CD8-positive, alpha-beta memory T cell (primary cell): ENCODE measurements around the gene PAK4. TPM values are rescaled to one million over a fixed set of nuclear protein-coding genes. Genes with fewer than 3 reads are reported as not detected.

ENCODE experiments used
- CTCF ChIA-PET: fragments of 350-600 bp; sonication (Branson Sonifier 250); formaldehyde crosslinking; loops from one replicate; lab custom pipeline; 2021; ENCODE audit warnings: antibody characterized with exemption; lab: Charles Lee
- POLR2A ChIA-PET: fragments of 350-600 bp; sonication (Branson Sonifier 250); formaldehyde crosslinking; loops from one replicate; lab custom pipeline; 2021; ENCODE audit warnings: antibody characterized with exemption; lab: Charles Lee
- DNase-seq, 5 donors: peaks; one replicate each; pipeline versions ENCODE4 v3.0.0 to v3.0.0-alpha.2; 2020 to 2022; ENCODE audit warnings: mixed read lengths in 1 of 5
- H3K27ac ChIP-seq: one replicate; pipeline ENCODE4 v1.7.0; 2013; ENCODE audit warnings: low read depth, mild to moderate bottlenecking, low read length, moderate library complexity
- H3K27me3 ChIP-seq: 2 replicates; pipeline ENCODE4 v1.7.0; 2013; ENCODE audit warnings: low read length, mild to moderate bottlenecking; ENCODE audit not compliant: insufficient read depth, poor library complexity, severe bottlenecking
- H3K36me3 ChIP-seq: 2 replicates; pipeline ENCODE4 v1.7.0; 2013; ENCODE audit warnings: mild to moderate bottlenecking, low read length, moderate library complexity; ENCODE audit not compliant: insufficient read depth
- H3K4me1 ChIP-seq: 2 replicates; pipeline ENCODE4 v1.7.0; 2013; ENCODE audit warnings: mild to moderate bottlenecking, low read length, moderate library complexity; ENCODE audit not compliant: insufficient read depth
- H3K4me3 ChIP-seq: 2 replicates; pipeline ENCODE4 v1.7.0; 2013; ENCODE audit warnings: mild to moderate bottlenecking, low read length
- H3K9me3 ChIP-seq: 2 replicates; pipeline ENCODE4 v1.7.0; 2013; ENCODE audit warnings: mild to moderate bottlenecking, low read length
- H3K27ac Mint-ChIP-seq, 8 donors: one replicate each; pipeline ENCODE4 v1.8.0; 2020 to 2021; ENCODE audit warnings: mixed read lengths in 8 of 8, mild to moderate bottlenecking in 6 of 8, inconsistent platforms in 3 of 8, moderate library complexity in 3 of 8
- H3K27me3 Mint-ChIP-seq, 2 donors: one replicate each; pipeline ENCODE4 v1.8.0; 2020 to 2021; ENCODE audit warnings: mixed read lengths in 2 of 2, mild to moderate bottlenecking in 1 of 2, moderate library complexity in 1 of 2
- H3K36me3 Mint-ChIP-seq, 3 donors: one replicate each; pipeline ENCODE4 v1.8.0; 2020 to 2021; ENCODE audit warnings: mixed read lengths in 3 of 3, inconsistent platforms in 1 of 3, mild to moderate bottlenecking in 1 of 3
- H3K4me1 Mint-ChIP-seq, 3 donors: one replicate each; pipeline ENCODE4 v1.8.0; 2020 to 2021; ENCODE audit warnings: mixed read lengths in 3 of 3, inconsistent platforms in 1 of 3, mild to moderate bottlenecking in 1 of 3
- H3K4me3 Mint-ChIP-seq, 7 donors: one replicate each; pipeline ENCODE4 v1.8.0; 2020 to 2021; ENCODE audit warnings: mixed read lengths in 7 of 7, mild to moderate bottlenecking in 6 of 7, moderate library complexity in 4 of 7, inconsistent platforms in 2 of 7
- H3K9me3 Mint-ChIP-seq, 5 donors: one replicate each; pipeline ENCODE4 v1.8.0; 2020 to 2022; ENCODE audit warnings: mixed read lengths in 5 of 5, mild to moderate bottlenecking in 3 of 5, moderate library complexity in 2 of 5, inconsistent platforms in 1 of 5
- polyA plus RNA-seq: library from polyadenylated mRNA; unstranded; fragments of 300-500 nt; fragmentation: Illumina TruSeq; gene quantifications from one replicate; pipeline ENCODE4 v1.2.3, GENCODE V29; 2021
- total RNA-seq, 2 experiments: library from RNA; stranded (reverse); gene quantifications; one replicate each; pipeline ENCODE4 v1.2.3, GENCODE V29; 2021

The PAK4 gene
- total and polyA plus RNA-seq, 3 experiments from 2014 or later: 1.8 to 21.8 (median 21.3) TPM

- H3K4me1 Mint-ChIP-seq: peaks cover 27 to 38% (median 32%) of the 10 kb centered on the region in 3 donors
- ChIA-PET POLR2A (no interaction called here), CTCF (no interaction called here)
- H3K27ac Mint-ChIP-seq: no peak overlapping the region
- Histone ChIP-seq H3K27me3 (no peaks in the 10 kb centered on the region), H3K9me3 (no peaks in the 10 kb centered on the region), H3K4me1 (no peaks in the 10 kb centered on the region), H3K4me3 (no peak overlapping the region), H3K27ac (no peak overlapping the region), H3K36me3 (no peaks in the 10 kb centered on the region)
- DNase-seq: no peak
- H3K4me3 Mint-ChIP-seq: no peak overlapping the region
- no peaks in the 10 kb centered on the region for H3K27me3 Mint-ChIP-seq
- no peaks in the 10 kb centered on the region for H3K9me3 Mint-ChIP-seq
- H3K36me3 Mint-ChIP-seq: peaks cover 0 to 12% (median 6%) of the 10 kb centered on the region in 3 donors
These were observed 29.1 kb downstream of the PAK4 start for GRCh38 chr19:39154629-39155100.

GRCh38 chr19:39155114-39155700, 29.6 kb downstream of the PAK4 start:
- H3K4me3 ChIP-seq: no peak overlapping the region
- H3K9me3 ChIP-seq: no peaks in the 10 kb centered on the region
- Mint-ChIP-seq H3K4me1 (peaks cover 29 to 41% (median 34%) of the 10 kb centered on the region in 3 donors), H3K36me3 (peaks cover 0 to 12% (median 6%) of the 10 kb centered on the region in 3 donors), H3K4me3 (no peak overlapping the region), H3K9me3 (no peaks in the 10 kb centered on the region), H3K27me3 (no peaks in the 10 kb centered on the region), H3K27ac (no peak overlapping the region)
- POLR2A ChIA-PET: no interaction called here
- no peaks in the 10 kb centered on the region for H3K36me3 ChIP-seq
- no peaks in the 10 kb centered on the region for H3K27me3 ChIP-seq
- H3K27ac ChIP-seq: no peak overlapping the region
- no peak for DNase-seq
- CTCF ChIA-PET: no interaction called here
- no peaks in the 10 kb centered on the region for H3K4me1 ChIP-seq

GRCh38 chr19:39155741-39156140, 30.2 kb downstream of the PAK4 start:
- Mint-ChIP-seq H3K4me3 (no peak overlapping the region), H3K4me1 (peaks cover 33 to 45% (median 38%) of the 10 kb centered on the region in 3 donors), H3K27ac (no peak overlapping the region), H3K27me3 (no peaks in the 10 kb centered on the region), H3K36me3 (peaks cover 0 to 13% (median 6%) of the 10 kb centered on the region in 3 donors), H3K9me3 (no peaks in the 10 kb centered on the region)
- H3K4me1 ChIP-seq: no peaks in the 10 kb centered on the region
- ChIA-PET POLR2A (no interaction called here), CTCF (no interaction called here)
- no peak for DNase-seq
- H3K4me3 ChIP-seq: no peak overlapping the region
- H3K27ac ChIP-seq: no peak overlapping the region
- no peaks in the 10 kb centered on the region for H3K9me3 ChIP-seq
- H3K27me3 ChIP-seq: no peaks in the 10 kb centered on the region
- no peaks in the 10 kb centered on the region for H3K36me3 ChIP-seq

- POLR2A ChIA-PET: interaction anchor here (0.6 kb wide), 1 partner anchor 497 kb away, joined by 11 read pairs; no protein-coding TSS in a partner anchor
- Histone ChIP-seq H3K9me3 (no peaks in the 10 kb centered on the region), H3K27ac (no peak overlapping the region), H3K36me3 (no peaks in the 10 kb centered on the region), H3K4me3 (no peak overlapping the region), H3K27me3 (no peaks in the 10 kb centered on the region), H3K4me1 (no peaks in the 10 kb centered on the region)
- no peaks in the 10 kb centered on the region for H3K9me3 Mint-ChIP-seq
- CTCF ChIA-PET: no interaction called here
- peaks cover 29 to 47% (median 35%) of the 10 kb centered on the region in 3 donors for H3K4me1 Mint-ChIP-seq
- no peak for DNase-seq
- H3K27me3 Mint-ChIP-seq: no peaks in the 10 kb centered on the region
- H3K27ac Mint-ChIP-seq: peak overlapping the region in 1 of 8 donors; percentile 3
- no peak overlapping the region for H3K4me3 Mint-ChIP-seq
- peaks cover 0 to 13% (median 4%) of the 10 kb centered on the region in 3 donors for H3K36me3 Mint-ChIP-seq
These were observed 31.0 kb downstream of the PAK4 start for GRCh38 chr19:39156326-39157230.

- Histone ChIP-seq H3K9me3 (no peaks in the 10 kb centered on the region), H3K4me3 (no peak overlapping the region), H3K4me1 (no peaks in the 10 kb centered on the region), H3K36me3 (no peaks in the 10 kb centered on the region), H3K27ac (no peak overlapping the region), H3K27me3 (no peaks in the 10 kb centered on the region)
- CTCF ChIA-PET: no interaction called here
- peaks cover 30 to 47% (median 37%) of the 10 kb centered on the region in 3 donors for H3K4me1 Mint-ChIP-seq
- DNase-seq: no peak
- H3K27me3 Mint-ChIP-seq: no peaks in the 10 kb centered on the region
- H3K36me3 Mint-ChIP-seq: peaks cover 0 to 14% (median 4%) of the 10 kb centered on the region in 3 donors
- no peak overlapping the region for H3K4me3 Mint-ChIP-seq
- no peaks in the 10 kb centered on the region for H3K9me3 Mint-ChIP-seq
- peak overlapping the region in 3 of 8 donors; percentile 3 to 32 (median 11) for H3K27ac Mint-ChIP-seq
- POLR2A ChIA-PET: interaction anchor here (0.6 kb wide), 1 partner anchor 497 kb away, joined by 11 read pairs; no protein-coding TSS in a partner anchor
These were observed 31.9 kb downstream of the PAK4 start for GRCh38 chr19:39157275-39157996.

- CTCF ChIA-PET: no interaction called here
- Histone ChIP-seq H3K27me3 (no peaks in the 10 kb centered on the region), H3K4me3 (no peak overlapping the region), H3K4me1 (no peaks in the 10 kb centered on the region), H3K9me3 (no peaks in the 10 kb centered on the region), H3K36me3 (no peaks in the 10 kb centered on the region), H3K27ac (no peak overlapping the region)
- H3K36me3 Mint-ChIP-seq: peaks cover 0 to 15% (median 4%) of the 10 kb centered on the region in 3 donors
- no peak overlapping the region for H3K4me3 Mint-ChIP-seq
- peaks cover 34 to 52% (median 40%) of the 10 kb centered on the region in 3 donors for H3K4me1 Mint-ChIP-seq
- no peaks in the 10 kb centered on the region for H3K27me3 Mint-ChIP-seq
- no peak for DNase-seq
- POLR2A ChIA-PET: no interaction called here
- H3K27ac Mint-ChIP-seq: peak overlapping the region in 3 of 8 donors; percentile 11 to 69 (median 32)
- no peaks in the 10 kb centered on the region for H3K9me3 Mint-ChIP-seq
These were observed 32.4 kb downstream of the PAK4 start for GRCh38 chr19:39157997-39158389.

- DNase-seq: peak in 1 of 5 donors; percentile 36
- H3K4me3 Mint-ChIP-seq: no peak overlapping the region
These were observed 33.2 kb downstream of the PAK4 start for GRCh38 chr19:39158646-39159260.

More at GRCh38 chr19:39158646-39159260, 33.2 kb downstream of the PAK4 start:
- Histone ChIP-seq H3K36me3 (no peaks in the 10 kb centered on the region), H3K9me3 (no peaks in the 10 kb centered on the region), H3K4me3 (no peak overlapping the region), H3K27me3 (no peaks in the 10 kb centered on the region), H3K27ac (no peak overlapping the region), H3K4me1 (no peaks in the 10 kb centered on the region)
- Mint-ChIP-seq H3K36me3 (peaks cover 0 to 15% (median 4%) of the 10 kb centered on the region in 3 donors), H3K4me1 (peaks cover 34 to 51% (median 39%) of the 10 kb centered on the region in 3 donors), H3K9me3 (no peaks in the 10 kb centered on the region), H3K27ac (peak overlapping the region in 3 of 8 donors; percentile 45 to 83 (median 56)), H3K27me3 (no peaks in the 10 kb centered on the region)
- ChIA-PET POLR2A (no interaction called here), CTCF (no interaction called here)
